ENCODE results near the gene ATP11A. TPM values are rescaled to one million over a fixed set of nuclear protein-coding genes. Genes with fewer than 3 reads are reported as not detected.

ATP11A gene
- total RNA-seq, 4 donors from 2014 or later, result 32.1 to 83.6 (median 46.2) TPM

DNA sequence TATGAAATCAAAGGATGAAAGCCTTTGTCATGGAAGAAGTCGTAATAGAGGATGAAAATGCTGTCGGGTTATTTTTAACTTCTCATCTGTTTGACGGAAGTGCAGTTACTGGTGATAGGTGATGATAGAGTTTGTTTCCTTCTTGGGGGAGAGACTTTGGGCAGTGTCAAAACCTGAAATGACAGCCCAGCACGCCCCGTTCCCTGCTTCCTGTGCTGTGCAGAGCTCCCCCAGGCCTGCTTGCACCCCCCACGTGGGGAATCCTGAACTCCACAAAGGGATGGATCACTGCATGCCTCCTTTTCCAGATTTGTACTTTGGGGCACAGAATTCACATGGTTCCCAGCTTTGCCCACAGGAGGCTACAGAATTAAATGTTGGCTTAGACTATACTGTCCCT, 102.7 kb downstream of the ATP11A start:
- peak overlapping the region; percentile 50 to 86 (median 71) for H3K27ac ChIP-seq
- TF ChIP-seq POLR2A (IDR thresholded peaks at IDR 0.05), result no peak
- TF ChIP-seq, protein P1, sequence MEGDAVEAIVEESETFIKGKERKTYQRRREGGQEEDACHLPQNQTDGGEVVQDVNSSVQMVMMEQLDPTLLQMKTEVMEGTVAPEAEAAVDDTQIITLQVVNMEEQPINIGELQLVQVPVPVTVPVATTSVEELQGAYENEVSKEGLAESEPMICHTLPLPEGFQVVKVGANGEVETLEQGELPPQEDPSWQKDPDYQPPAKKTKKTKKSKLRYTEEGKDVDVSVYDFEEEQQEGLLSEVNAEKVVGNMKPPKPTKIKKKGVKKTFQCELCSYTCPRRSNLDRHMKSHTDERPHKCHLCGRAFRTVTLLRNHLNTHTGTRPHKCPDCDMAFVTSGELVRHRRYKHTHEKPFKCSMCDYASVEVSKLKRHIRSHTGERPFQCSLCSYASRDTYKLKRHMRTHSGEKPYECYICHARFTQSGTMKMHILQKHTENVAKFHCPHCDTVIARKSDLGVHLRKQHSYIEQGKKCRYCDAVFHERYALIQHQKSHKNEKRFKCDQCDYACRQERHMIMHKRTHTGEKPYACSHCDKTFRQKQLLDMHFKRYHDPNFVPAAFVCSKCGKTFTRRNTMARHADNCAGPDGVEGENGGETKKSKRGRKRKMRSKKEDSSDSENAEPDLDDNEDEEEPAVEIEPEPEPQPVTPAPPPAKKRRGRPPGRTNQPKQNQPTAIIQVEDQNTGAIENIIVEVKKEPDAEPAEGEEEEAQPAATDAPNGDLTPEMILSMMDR (IDR thresholded peaks at IDR 0.05), result no peak
- WGBS, 2 donors, result 68 to 69% methylated on average over 6 of the region's 6 CpGs
- H3K36me3 ChIP-seq, result no peaks in the 10 kb centered on the region
- H3K4me1 ChIP-seq, result peaks cover 50 to 62% of the 10 kb centered on the region in 2 donors
- no peak for DNase-seq
- H3K27me3 ChIP-seq, result no peaks in the 10 kb centered on the region
- H3K4me3 ChIP-seq (replicated peaks in 1 of 3), result no peak overlapping the region
- H3K9me3 ChIP-seq, result no peaks in the 10 kb centered on the region
- intact Hi-C loops (cut with DNase I), result loop anchor here (5.0 kb wide), 1 partner anchor 80 kb away; no protein-coding TSS in a partner anchor

DNA sequence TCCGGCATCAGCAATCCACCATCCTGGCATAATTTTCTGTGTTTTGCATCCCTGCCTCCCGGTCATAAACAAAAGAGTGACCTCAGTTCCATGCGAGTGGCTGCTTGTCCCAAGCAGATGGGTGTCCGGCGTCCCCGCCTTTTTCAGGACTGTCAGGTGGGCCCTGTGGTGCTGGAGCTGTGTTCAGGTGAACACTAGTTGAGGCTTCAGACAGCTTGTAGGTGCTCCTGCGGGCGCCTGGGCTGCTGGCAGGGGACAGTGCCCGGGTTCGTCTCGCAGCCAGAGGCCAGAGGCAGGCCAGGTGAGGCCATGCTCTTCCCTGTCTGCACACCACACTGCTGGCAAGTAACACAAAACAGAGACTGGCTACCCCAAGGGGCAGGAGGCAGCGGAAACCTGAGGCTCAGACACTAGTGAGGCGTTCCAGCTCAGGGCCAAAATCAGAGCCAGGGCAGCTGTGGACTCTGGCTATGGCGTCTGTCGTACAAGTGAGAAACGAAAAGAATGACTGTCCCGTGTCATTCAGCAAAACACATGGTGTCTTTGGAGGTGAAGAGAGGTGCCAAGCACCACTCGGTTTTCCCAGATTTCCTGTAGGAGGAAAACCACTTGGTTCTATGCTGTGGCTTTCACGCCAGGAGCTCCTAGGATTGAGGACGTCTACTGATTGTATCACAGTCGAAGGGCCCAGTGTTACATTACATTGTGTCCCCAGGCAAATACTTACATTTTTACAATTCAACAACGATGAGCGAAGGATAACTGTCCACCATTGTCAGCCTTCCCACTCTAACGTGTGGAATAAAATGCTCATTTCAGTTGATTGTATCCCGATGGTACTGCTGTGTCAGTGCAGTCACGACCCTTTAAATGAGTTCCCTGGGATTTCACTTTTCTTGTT, 104.0 kb downstream of the ATP11A start:
- peak overlapping the region in 2 of 3 donors; percentile 71 to 86 for H3K27ac ChIP-seq
- no peaks in the 10 kb centered on the region for H3K9me3 ChIP-seq
- H3K36me3 ChIP-seq, result no peaks in the 10 kb centered on the region
- DNase-seq, result no peak
- 95% methylated on average over 18 to 26 of the region's 26 CpGs for WGBS, 2 donors
- no peak for TF ChIP-seq POLR2A (IDR thresholded peaks at IDR 0.05)
- TF ChIP-seq, protein P1 (IDR thresholded peaks at IDR 0.05), result no peak
- H3K27me3 ChIP-seq, result no peaks in the 10 kb centered on the region
- intact Hi-C loops (cut with DNase I), result loop anchor here (5.0 kb wide), 1 partner anchor 81 kb away; no protein-coding TSS in a partner anchor
- H3K4me1 ChIP-seq, result peaks cover 50 to 62% of the 10 kb centered on the region in 2 donors
- H3K4me3 ChIP-seq (replicated peaks in 1 of 3), result no peak overlapping the region

- TF ChIP-seq, protein P1 (IDR thresholded peaks at IDR 0.05), result no peak
- TF ChIP-seq POLR2A (IDR thresholded peaks at IDR 0.05), result no peak
- intact Hi-C loops (cut with DNase I), result no loop called here
- no peaks in the 10 kb centered on the region for H3K9me3 ChIP-seq
- DNase-seq, result peak; percentile 59
- H3K4me3 ChIP-seq (replicated peaks in 1 of 3), result no peak overlapping the region
- H3K27me3 ChIP-seq, result no peaks in the 10 kb centered on the region
- H3K27ac ChIP-seq, result no peak overlapping the region
- H3K4me1 ChIP-seq, result peaks cover 50 to 62% of the 10 kb centered on the region in 2 donors
- WGBS, 2 donors, result 51 to 63% methylated on average over 4 of the region's 4 CpGs
- H3K36me3 ChIP-seq, result no peaks in the 10 kb centered on the region
These were observed 105.4 kb downstream of the ATP11A start for GRCh38 chr13:112795277-112795676.

GRCh38 chr13:112796190-112796915, 106.5 kb downstream of the ATP11A start:
- no peaks in the 10 kb centered on the region for H3K9me3 ChIP-seq
- no peak overlapping the region for H3K27ac ChIP-seq
- TF ChIP-seq, protein P1 (IDR thresholded peaks at IDR 0.05), result no peak
- TF ChIP-seq POLR2A (IDR thresholded peaks at IDR 0.05), result no peak
- DNase-seq, result no peak
- no peak overlapping the region for H3K4me3 ChIP-seq (replicated peaks in 1 of 3)
- no peaks in the 10 kb centered on the region for H3K36me3 ChIP-seq
- 90 to 95% methylated on average over 9 of the region's 9 CpGs for WGBS, 2 donors
- intact Hi-C loops (cut with DNase I), result no loop called here
- H3K4me1 ChIP-seq, result peaks cover 45 to 52% of the 10 kb centered on the region in 2 donors
- H3K27me3 ChIP-seq, result no peaks in the 10 kb centered on the region

All from thyroid gland (tissue), 4 donors.